ENCODE measurements around the gene LHX1. TPM values are rescaled to one million over a fixed set of nuclear protein-coding genes. Genes with fewer than 3 reads are reported as not detected.

Gene LHX1
- total RNA-seq, 8 experiments from 2014 or later: 0.49 to 23.3 (median 13.8) TPM; not detected in 1

GRCh38 chr17:36907407-36907806, 29.9 kb upstream of the LHX1 start:
- WGBS, 10 experiments: 0 to 100% (median 72%) methylated on average over 1 to 10 of the region's 10 CpGs; no CpG with 5 or more reads in 1 of the 10 experiments
- Histone ChIP-seq H3K27ac (no peak overlapping the region), H3K4me3 (no peak overlapping the region), H3K4me1 (replicated peaks in 1 of 2) (peaks cover 0 to 2% of the 10 kb centered on the region in 2 donors)
- ATAC-seq (replicated peaks in 6 of 8): no peak
- in situ Hi-C loops (cut with MboI; ENCODE audit: low pct_unique_long_range_greater_than_20kb in 2 of 9, low sequenced_read_pairs in 9 of 9, unreplicated experiment in 9 of 9): no loop called here

GRCh38 chr17:36910513-36910912, 26.8 kb upstream of the LHX1 start:
- Histone ChIP-seq H3K4me1 (replicated peaks in 1 of 2) (peaks cover 0 to 2% of the 10 kb centered on the region in 2 donors), H3K4me3 (no peak overlapping the region), H3K27ac (no peak overlapping the region)
- ATAC-seq (replicated peaks in 6 of 8): no peak
- whole genome bisulfite sequencing, 10 experiments: 0 to 100% (median 88%) methylated on average over 1 to 2 of the region's 5 CpGs; no CpG with 5 or more reads in 3 of the 10 experiments
- in situ Hi-C loops (cut with MboI; ENCODE audit: low pct_unique_long_range_greater_than_20kb in 2 of 9, low sequenced_read_pairs in 9 of 9, unreplicated experiment in 9 of 9): no loop called here

DNA sequence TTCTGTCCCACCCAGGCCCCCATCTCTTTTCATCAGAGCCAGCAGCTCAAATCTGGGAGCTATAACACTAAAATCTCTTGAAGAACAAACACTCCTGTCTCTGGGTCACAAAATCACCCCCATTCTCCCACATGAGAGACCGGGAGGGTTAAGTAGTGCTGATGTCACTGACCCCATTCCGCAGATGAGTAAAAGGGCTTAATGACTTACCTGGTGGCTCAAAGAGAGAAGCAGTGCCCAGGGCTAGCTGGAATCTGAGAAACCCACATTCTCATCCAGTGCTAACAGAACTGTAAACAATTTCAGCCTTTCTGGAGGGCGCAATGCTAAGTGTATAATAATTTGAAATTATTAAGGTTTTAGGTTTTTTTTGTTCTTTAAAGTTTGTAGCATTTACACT, 26.3 kb upstream of the LHX1 start:
- Histone ChIP-seq H3K4me1 (replicated peaks in 1 of 2) (peaks cover 0 to 2% of the 10 kb centered on the region in 2 donors), H3K27ac (no peak overlapping the region), H3K4me3 (no peak overlapping the region)
- in situ Hi-C loops (cut with MboI; ENCODE audit: low pct_unique_long_range_greater_than_20kb in 2 of 9, low sequenced_read_pairs in 9 of 9, unreplicated experiment in 9 of 9): no loop called here
- ATAC-seq (replicated peaks in 6 of 8): no peak
- WGBS, 10 experiments: 58 to 100% (median 80%) methylated on average over 1 to 3 of the region's 3 CpGs; no CpG with 5 or more reads in 5 of the 10 experiments

- no peak overlapping the region for H3K4me3 ChIP-seq
- in situ Hi-C loops (cut with MboI; ENCODE audit: low pct_unique_long_range_greater_than_20kb in 2 of 9, low sequenced_read_pairs in 9 of 9, unreplicated experiment in 9 of 9): no loop called here
- ATAC-seq (replicated peaks in 6 of 8): no peak
- H3K4me1 ChIP-seq (replicated peaks in 1 of 2): peaks cover 16 to 19% of the 10 kb centered on the region in 2 donors
- 0 to 74% (median 0%) methylated on average over 1 to 5 of the region's 5 CpGs; no CpG with 5 or more reads in 2 of the 10 experiments for WGBS, 10 experiments
- H3K27ac ChIP-seq: no peak overlapping the region
Observed at GRCh38 chr17:36913132-36913531, 24.1 kb upstream of the LHX1 start.

DNA sequence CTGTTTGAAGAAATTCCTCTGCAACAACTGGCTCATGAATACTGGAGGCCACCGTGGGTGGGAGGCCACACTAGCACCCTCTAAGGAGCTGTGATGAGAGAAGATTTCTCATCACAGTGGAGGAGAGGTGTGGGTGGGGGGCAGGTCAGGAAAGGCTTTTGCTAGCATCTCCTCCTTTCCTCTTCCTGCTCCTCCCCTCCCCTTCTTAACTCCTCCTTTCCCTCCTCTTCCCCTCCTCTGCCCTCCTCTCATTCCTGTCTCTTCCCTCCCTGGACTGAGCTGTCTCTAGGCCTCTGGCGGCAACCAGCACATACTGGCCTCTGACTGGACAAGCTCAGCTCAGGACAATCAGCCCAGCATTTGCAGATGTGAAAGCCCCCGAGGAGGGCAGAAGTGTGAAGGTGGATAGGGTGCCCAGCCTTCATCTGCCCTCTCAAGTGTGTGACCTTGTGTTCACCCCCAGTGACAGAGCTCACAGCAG, 19.0 kb upstream of the LHX1 start:
- in situ Hi-C loops (cut with MboI; ENCODE audit: low pct_unique_long_range_greater_than_20kb in 2 of 9, low sequenced_read_pairs in 9 of 9, unreplicated experiment in 9 of 9): no loop called here

GRCh38 chr17:36919407-36919968, 17.8 kb upstream of the LHX1 start:
- WGBS, 10 experiments: 50 to 100% (median 66%) methylated on average over 1 to 5 of the region's 7 CpGs; no CpG with 5 or more reads in 2 of the 10 experiments
- H3K4me3 ChIP-seq: no peak overlapping the region
- in situ Hi-C loops (cut with MboI; ENCODE audit: low pct_unique_long_range_greater_than_20kb in 2 of 9, low sequenced_read_pairs in 9 of 9, unreplicated experiment in 9 of 9): no loop called here
- peaks cover 74 to 78% of the 10 kb centered on the region in 2 donors for H3K4me1 ChIP-seq (replicated peaks in 1 of 2)
- no peak for ATAC-seq (replicated peaks in 6 of 8)
- H3K27ac ChIP-seq: peak overlapping the region; percentile 71 to 84

More for the DNA sequence above, 19.0 kb upstream of the LHX1 start:
- peak in 7 of 8 experiments; percentile 55 to 82 (median 69) for ATAC-seq (replicated peaks in 6 of 8)
- H3K4me3 ChIP-seq: no peak overlapping the region
- 0 to 33% (median 0%) methylated on average over 1 to 2 of the region's 3 CpGs; no CpG with 5 or more reads in 4 of the 10 experiments for WGBS, 10 experiments
- H3K27ac ChIP-seq: peak overlapping the region; percentile 77 to 84
- H3K4me1 ChIP-seq (replicated peaks in 1 of 2): peaks cover 65% of the 10 kb centered on the region in 2 donors

- 10 to 100% (median 25%) methylated on average over 1 to 12 of the region's 18 CpGs; no CpG with 5 or more reads in 1 of the 10 experiments for WGBS, 10 experiments
- Histone ChIP-seq H3K4me1 (replicated peaks in 1 of 2) (peaks cover 81 to 86% of the 10 kb centered on the region in 2 donors), H3K4me3 (no peak overlapping the region), H3K27ac (peak overlapping the region; percentile 71 to 84)
- peak; percentile 24 to 80 (median 75) for ATAC-seq (replicated peaks in 6 of 8)
- in situ Hi-C loops (cut with MboI; ENCODE audit: low pct_unique_long_range_greater_than_20kb in 2 of 9, low sequenced_read_pairs in 9 of 9, unreplicated experiment in 9 of 9): no loop called here
Observed at GRCh38 chr17:36920032-36921005, 17.0 kb upstream of the LHX1 start.

- no peak overlapping the region for H3K4me3 ChIP-seq
- peak; percentile 41 to 55 (median 50) for ATAC-seq (replicated peaks in 6 of 8)
- in situ Hi-C loops (cut with MboI; ENCODE audit: low pct_unique_long_range_greater_than_20kb in 2 of 9, low sequenced_read_pairs in 9 of 9, unreplicated experiment in 9 of 9): no loop called here
- 37 to 42% methylated on average over 2 to 4 of the region's 7 CpGs; no CpG with 5 or more reads in 8 of the 10 experiments for WGBS, 10 experiments
- peaks cover 84 to 95% of the 10 kb centered on the region in 2 donors for H3K4me1 ChIP-seq (replicated peaks in 1 of 2)
- H3K27ac ChIP-seq: peak overlapping the region; percentile 71 to 77
Observed at GRCh38 chr17:36921095-36921851, 16.0 kb upstream of the LHX1 start.

GRCh38 chr17:36922175-36922574, 15.1 kb upstream of the LHX1 start:
- in situ Hi-C loops (cut with MboI; ENCODE audit: low pct_unique_long_range_greater_than_20kb in 2 of 9, low sequenced_read_pairs in 9 of 9, unreplicated experiment in 9 of 9): no loop called here
- Histone ChIP-seq H3K4me1 (replicated peaks in 1 of 2) (peaks cover 80 to 92% of the 10 kb centered on the region in 2 donors), H3K4me3 (no peak overlapping the region), H3K27ac (peak overlapping the region in 1 of 2 donors; percentile 77)
- ATAC-seq (replicated peaks in 6 of 8): no peak

GRCh38 chr17:36923814-36924221, 13.5 kb upstream of the LHX1 start:
- in situ Hi-C loops (cut with MboI; ENCODE audit: low pct_unique_long_range_greater_than_20kb in 2 of 9, low sequenced_read_pairs in 9 of 9, unreplicated experiment in 9 of 9): no loop called here
- WGBS, 10 experiments: 43 to 71% (median 49%) methylated on average over 1 to 2 of the region's 5 CpGs; no CpG with 5 or more reads in 4 of the 10 experiments
- H3K27ac ChIP-seq: no peak overlapping the region
- peaks cover 80 to 92% of the 10 kb centered on the region in 2 donors for H3K4me1 ChIP-seq (replicated peaks in 1 of 2)
- no peak for ATAC-seq (replicated peaks in 6 of 8)
- H3K4me3 ChIP-seq: no peak overlapping the region

- peaks cover 80 to 92% of the 10 kb centered on the region in 2 donors for H3K4me1 ChIP-seq (replicated peaks in 1 of 2)
- in situ Hi-C loops (cut with MboI; ENCODE audit: low pct_unique_long_range_greater_than_20kb in 2 of 9, low sequenced_read_pairs in 9 of 9, unreplicated experiment in 9 of 9): loop anchor here in 5 of 9 experiments (25.0 kb wide), 2 partner anchors 214 to 289 kb away; no protein-coding TSS in a partner anchor
- no peak overlapping the region for H3K4me3 ChIP-seq
- ATAC-seq (replicated peaks in 6 of 8): no peak
- H3K27ac ChIP-seq: no peak overlapping the region
- WGBS, 10 experiments: 42 to 100% (median 87%) methylated on average over 1 to 3 of the region's 3 CpGs; no CpG with 5 or more reads in 2 of the 10 experiments
Observed at GRCh38 chr17:36926226-36926625, 11.0 kb upstream of the LHX1 start.

- Histone ChIP-seq H3K4me1 (replicated peaks in 1 of 2) (peaks cover 80 to 92% of the 10 kb centered on the region in 2 donors), H3K27ac (no peak overlapping the region), H3K4me3 (no peak overlapping the region)
- in situ Hi-C loops (cut with MboI; ENCODE audit: low pct_unique_long_range_greater_than_20kb in 2 of 9, low sequenced_read_pairs in 9 of 9, unreplicated experiment in 9 of 9): loop anchor here in 5 of 9 experiments (25.0 kb wide), 2 partner anchors 214 to 289 kb away; no protein-coding TSS in a partner anchor
- ATAC-seq (replicated peaks in 6 of 8): no peak
- WGBS, 10 experiments: 17 to 100% (median 85%) methylated on average over 1 to 2 of the region's 2 CpGs; no CpG with 5 or more reads in 3 of the 10 experiments
Observed at GRCh38 chr17:36926701-36927100, 10.6 kb upstream of the LHX1 start.
